ENCODE data around the gene TUBAL3. TPM values are rescaled to one million over a fixed set of nuclear protein-coding genes. Genes with fewer than 3 reads are reported as not detected.

TUBAL3 gene
- polyA plus RNA-seq, 1 donor (not counting 4 experiments of a cell fraction or from before 2014, with no cell fraction given), result 2.6 TPM

- TF ChIP-seq EZH2 (IDR thresholded peaks at IDR 0.05; ENCODE audit: low read length) (no peak), CTCF (optimal IDR thresholded peaks at IDR 0.05 in 1 of 3, IDR thresholded peaks at IDR 0.05 in 1 of 3, conservative IDR thresholded peaks at IDR 0.05 in 1 of 3; ENCODE audit: extremely low read depth in 1 of 3, insufficient read depth in 2 of 3, low read length in 3 of 3) (no peak)
- Histone ChIP-seq H3K9ac (ENCODE audit: control insufficient read depth, extremely low read depth, insufficient read depth, low read length) (no peak overlapping the region), H2AFZ (ENCODE audit: control insufficient read depth, low read length) (no peak overlapping the region), H3K9me1 (ENCODE audit: control insufficient read depth, extremely low read depth, insufficient read depth, low read length) (no peaks in the 10 kb centered on the region), H3K79me2 (ENCODE audit: control insufficient read depth, insufficient read depth, low read length) (no peaks in the 10 kb centered on the region), H3K36me3 (ENCODE audit: control insufficient read depth in 2 of 2, extremely low read depth in 1 of 2, insufficient read depth in 2 of 2, low read length in 2 of 2) (no peaks in the 10 kb centered on the region), H3K4me1 (ENCODE audit: control insufficient read depth, extremely low read depth, insufficient read depth, low read length) (no peaks in the 10 kb centered on the region), H3K27me3 (ENCODE audit: control insufficient read depth, extremely low read depth, insufficient read depth, low read length) (no peaks in the 10 kb centered on the region), H4K20me1 (ENCODE audit: control insufficient read depth, extremely low read depth, insufficient read depth, low read length) (no peaks in the 10 kb centered on the region), H3K4me3 (ENCODE audit: control insufficient read depth in 2 of 3, extremely low read depth in 1 of 3, insufficient read depth in 2 of 3, low read depth in 1 of 3, low read length in 3 of 3) (no peak overlapping the region), H3K27ac (ENCODE audit: control insufficient read depth, insufficient read depth, low read length) (no peak overlapping the region), H3K4me2 (ENCODE audit: control insufficient read depth, extremely low read depth, insufficient read depth, low read depth, low read length) (no peak overlapping the region), H3K9me3 (ENCODE audit: control insufficient read depth, low read depth, low read length) (no peaks in the 10 kb centered on the region)
- DNase-seq (ENCODE audit: low read depth, low spot score) (no peak), FAIRE-seq (no peak)
- dilution Hi-C loops (cut with MboI; ENCODE audit: extremely low pct_ligation_motif_present, low sequenced_read_pairs), result no loop called here
These were observed 59.9 kb downstream of the TUBAL3 start for GRCh38 chr10:5344746-5345145.

- no peaks in the 10 kb centered on the region for H3K9me3 ChIP-seq (ENCODE audit: control insufficient read depth, low read depth, low read length)
- no peak for FAIRE-seq
- dilution Hi-C loops (cut with MboI; ENCODE audit: extremely low pct_ligation_motif_present, low sequenced_read_pairs), result no loop called here
These were observed 60.6 kb downstream of the TUBAL3 start for GRCh38 chr10:5343979-5344378.

More at GRCh38 chr10:5343979-5344378, 60.6 kb downstream of the TUBAL3 start:
- Histone ChIP-seq H3K4me3 (ENCODE audit: control insufficient read depth in 2 of 3, extremely low read depth in 1 of 3, insufficient read depth in 2 of 3, low read depth in 1 of 3, low read length in 3 of 3) (no peak overlapping the region), H3K27ac (ENCODE audit: control insufficient read depth, insufficient read depth, low read length) (no peak overlapping the region), H3K4me1 (ENCODE audit: control insufficient read depth, extremely low read depth, insufficient read depth, low read length) (no peaks in the 10 kb centered on the region), H4K20me1 (ENCODE audit: control insufficient read depth, extremely low read depth, insufficient read depth, low read length) (no peaks in the 10 kb centered on the region), H3K36me3 (ENCODE audit: control insufficient read depth in 2 of 2, extremely low read depth in 1 of 2, insufficient read depth in 2 of 2, low read length in 2 of 2) (no peaks in the 10 kb centered on the region), H3K9me1 (ENCODE audit: control insufficient read depth, extremely low read depth, insufficient read depth, low read length) (no peaks in the 10 kb centered on the region), H3K4me2 (ENCODE audit: control insufficient read depth, extremely low read depth, insufficient read depth, low read depth, low read length) (no peak overlapping the region), H2AFZ (ENCODE audit: control insufficient read depth, low read length) (no peak overlapping the region), H3K9ac (ENCODE audit: control insufficient read depth, extremely low read depth, insufficient read depth, low read length) (no peak overlapping the region), H3K79me2 (ENCODE audit: control insufficient read depth, insufficient read depth, low read length) (no peaks in the 10 kb centered on the region), H3K27me3 (ENCODE audit: control insufficient read depth, extremely low read depth, insufficient read depth, low read length) (no peaks in the 10 kb centered on the region)
- TF ChIP-seq EZH2 (IDR thresholded peaks at IDR 0.05; ENCODE audit: low read length) (no peak), CTCF (optimal IDR thresholded peaks at IDR 0.05 in 1 of 3, IDR thresholded peaks at IDR 0.05 in 1 of 3, conservative IDR thresholded peaks at IDR 0.05 in 1 of 3; ENCODE audit: extremely low read depth in 1 of 3, insufficient read depth in 2 of 3, low read length in 3 of 3) (no peak)
- DNase-seq (ENCODE audit: low read depth, low spot score), result no peak
